Left lung (tissue), 14 donors: ENCODE measurements around the gene PPT1. TPM values are rescaled to one million over a fixed set of nuclear protein-coding genes. Genes with fewer than 3 reads are reported as not detected.

ENCODE experiments used
- ATAC-seq: fragments of 200-7000 bp; cut with Tn5 transposase; one replicate; pipeline ENCODE4 v1.9.1; 2020; ENCODE audit warnings: moderate library complexity
- DNase-seq, 4 donors: peaks; one replicate each; pipeline ENCODE4 v3.0.0-alpha.2; 2013 to 2020
- H3K27ac ChIP-seq, 2 donors: fragments of 200-600 bp; sonication (generic) in 1 of 2; one replicate each; pipeline versions ENCODE4 v1.5.0 to v1.8.0; 2020 to 2021
- H3K27me3 ChIP-seq, 2 donors: fragments of 200-600 bp; sonication (generic) in 1 of 2; one replicate each; pipeline versions ENCODE4 v1.5.0 to v1.8.0; 2020 to 2021
- H3K36me3 ChIP-seq, 2 donors: fragments of 200-600 bp; sonication (generic) in 1 of 2; one replicate each; pipeline versions ENCODE4 v1.5.0 to v1.8.0; 2020 to 2021
- H3K4me1 ChIP-seq, 2 donors: fragments of 200-600 bp; one replicate each; pipeline ENCODE4 v1.8.0; 2021
- H3K4me3 ChIP-seq, 2 donors: fragments of 200-600 bp; sonication (generic) in 1 of 2; one replicate each; pipeline versions ENCODE4 v1.5.0 to v1.8.0; 2020 to 2021; ENCODE audit warnings: mild to moderate bottlenecking in 1 of 2
- H3K9me3 ChIP-seq, 2 donors: fragments of 200-600 bp; sonication (generic) in 1 of 2; one replicate each; pipeline versions ENCODE4 v1.5.0 to v1.8.0; 2020 to 2021
- intact Hi-C, 2 donors: fragments of 100-400 bp; cut with DNase I; formaldehyde crosslinking; loops; one replicate each; pipeline versions ENCODE4 v1.11.2 to v1.14.2; 2022
- long read RNA-seq, 12 donors: library from polyadenylated mRNA in 2 of 12; unstranded in 2 of 12; transcript quantifications; one replicate each; pipeline ENCODE4 v2.0.0 and lab custom pipeline, GENCODE V29; 2019 to 2026
- polyA plus RNA-seq, 6 donors: library from polyadenylated mRNA; unstranded; fragments of 120-200 nt; gene quantifications; one replicate each; pipeline ENCODE4 v1.2.1, GENCODE V29; 2013; ENCODE audit not compliant: insufficient read length in 6 of 6
- total RNA-seq, 2 donors: library from RNA; stranded (reverse); fragmentation: NEBNext Ultra II Directional; extraction: Animal tissue kit (Norgen Biotek cat#: 25700); gene quantifications; one replicate each; pipeline ENCODE4 v1.2.1, GENCODE V29; 2021
- TF ChIP-seq, protein P1 (sequence below), 2 donors: fragments of 200-600 bp; sonication (generic) in 1 of 2; IDR thresholded peaks; one replicate each; pipeline versions ENCODE4 v1.5.0 to v1.8.0; 2021; ENCODE audit warnings: antibody characterized with exemption in 2 of 2
- donor health status: DM: no; HTN: yes; CAD: no.
- donor health status: DM: no; HTN: no; CAD: no.

PPT1 gene
- 100 to 1,000 TPM; 164 to 195 TPM for total RNA-seq
- 100 to 1,000 TPM in 2 of 6 donors, 10 to 100 TPM in 4; 87.3 to 112 (median 97.4) TPM for polyA plus RNA-seq
- long read RNA-seq, donor 1, full-length matches to known transcripts, result 37 of 43 reads
- long read RNA-seq, donor 1, partial matches to known transcripts, result 6 of 43 reads
- long read RNA-seq, donor 1, other reads (novel, unspliced or antisense), result 0 of 43 reads
- long read RNA-seq, donor 2, full-length matches to known transcripts, result 33 of 40 reads
- long read RNA-seq, donor 2, partial matches to known transcripts, result 7 of 40 reads
- long read RNA-seq, donor 2, other reads (novel, unspliced or antisense), result 0 of 40 reads
- long read RNA-seq, donor 3, full-length matches to known transcripts, result 34 of 95 reads
- long read RNA-seq, donor 3, partial matches to known transcripts, result 42 of 95 reads
- long read RNA-seq, donor 3, other reads (novel, unspliced or antisense), result 19 of 95 reads
- long read RNA-seq, donor 4, full-length matches to known transcripts, result 87 of 96 reads
- long read RNA-seq, donor 4, partial matches to known transcripts, result 2 of 96 reads
- long read RNA-seq, donor 4, other reads (novel, unspliced or antisense), result 7 of 96 reads
- long read RNA-seq, donor 5, full-length matches to known transcripts, result 32 of 280 reads
- long read RNA-seq, donor 5, partial matches to known transcripts, result 231 of 280 reads
- long read RNA-seq, donor 5, other reads (novel, unspliced or antisense), result 17 of 280 reads
- long read RNA-seq, donor 6, full-length matches to known transcripts, result 35 of 320 reads
- long read RNA-seq, donor 6, partial matches to known transcripts, result 262 of 320 reads
- long read RNA-seq, donor 6, other reads (novel, unspliced or antisense), result 23 of 320 reads
- long read RNA-seq, donor 7, full-length matches to known transcripts, result 20 of 36 reads
- long read RNA-seq, donor 7, partial matches to known transcripts, result 16 of 36 reads
- long read RNA-seq, donor 7, other reads (novel, unspliced or antisense), result 0 of 36 reads
- long read RNA-seq, donor 8, full-length matches to known transcripts, result 27 of 268 reads
- long read RNA-seq, donor 8, partial matches to known transcripts, result 223 of 268 reads
- long read RNA-seq, donor 8, other reads (novel, unspliced or antisense), result 18 of 268 reads
- long read RNA-seq, donor 9, result 0 reads
- long read RNA-seq, donor 10, full-length matches to known transcripts, result 97 of 109 reads
- long read RNA-seq, donor 10, partial matches to known transcripts, result 8 of 109 reads
- long read RNA-seq, donor 10, other reads (novel, unspliced or antisense), result 4 of 109 reads
- long read RNA-seq, donor 11, full-length matches to known transcripts, result 42 of 47 reads
- long read RNA-seq, donor 11, partial matches to known transcripts, result 5 of 47 reads
- long read RNA-seq, donor 11, other reads (novel, unspliced or antisense), result 0 of 47 reads
- long read RNA-seq, donor 12, full-length matches to known transcripts, result 31 of 36 reads
- long read RNA-seq, donor 12, partial matches to known transcripts, result 5 of 36 reads
- long read RNA-seq, donor 12, other reads (novel, unspliced or antisense), result 0 of 36 reads

DNA sequence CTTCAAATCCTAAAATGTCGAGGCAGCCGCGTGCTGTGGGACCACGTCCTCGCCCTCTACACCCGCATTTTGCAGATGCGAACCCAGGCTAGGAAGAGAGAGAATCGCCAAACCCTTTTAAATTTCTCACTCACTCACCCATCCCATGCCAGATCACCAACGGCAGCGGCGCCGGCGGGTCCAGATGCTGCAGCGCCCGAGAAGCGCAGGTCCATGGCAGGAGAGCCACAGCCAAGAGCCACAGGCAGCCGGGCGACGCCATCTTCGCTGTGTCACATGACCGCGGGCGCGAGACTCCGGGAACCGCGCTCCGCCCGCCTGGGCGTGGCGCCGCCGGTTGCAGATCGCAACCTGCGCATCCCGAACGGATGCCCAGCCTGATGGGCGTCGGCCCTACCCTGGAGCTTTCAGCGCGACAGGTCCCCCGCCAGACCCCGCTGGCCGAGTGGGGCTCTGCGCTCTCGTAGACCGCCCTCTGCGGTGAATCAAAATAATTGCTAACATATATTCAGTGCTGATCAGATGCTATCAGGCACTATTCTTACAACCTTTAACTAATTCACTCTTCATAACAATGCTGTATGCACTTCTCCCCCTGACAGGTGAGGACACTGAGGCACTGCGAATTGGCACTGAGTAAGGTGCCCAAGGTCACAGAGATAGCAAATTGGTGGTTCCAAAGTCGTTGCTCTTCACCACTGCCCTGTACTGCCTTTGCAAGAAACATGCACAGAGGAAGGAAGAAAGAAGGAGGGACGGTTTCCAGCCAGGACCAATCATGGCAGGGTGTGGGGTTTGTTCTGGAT is at the start of gene PPT1:
Gene PPT1 (minus strand): TSS at position 276 of the 806 bp plus-strand sequence. CDS start 14 bp downstream, at position 262.
- ATAC-seq (peak; percentile 97), DNase-seq (peak; percentile 52 to 98 (median 80))
- no peaks in the 10 kb centered on the region for H3K9me3 ChIP-seq
- peaks cover 0 to under 1% of the 10 kb centered on the region in 2 donors for H3K36me3 ChIP-seq
- peaks cover 0 to 48% of the 10 kb centered on the region in 2 donors for H3K4me1 ChIP-seq
- H3K4me3 ChIP-seq, result peak within 1 kb of the TSS; percentile 67 to 79
- TF ChIP-seq, protein P1, sequence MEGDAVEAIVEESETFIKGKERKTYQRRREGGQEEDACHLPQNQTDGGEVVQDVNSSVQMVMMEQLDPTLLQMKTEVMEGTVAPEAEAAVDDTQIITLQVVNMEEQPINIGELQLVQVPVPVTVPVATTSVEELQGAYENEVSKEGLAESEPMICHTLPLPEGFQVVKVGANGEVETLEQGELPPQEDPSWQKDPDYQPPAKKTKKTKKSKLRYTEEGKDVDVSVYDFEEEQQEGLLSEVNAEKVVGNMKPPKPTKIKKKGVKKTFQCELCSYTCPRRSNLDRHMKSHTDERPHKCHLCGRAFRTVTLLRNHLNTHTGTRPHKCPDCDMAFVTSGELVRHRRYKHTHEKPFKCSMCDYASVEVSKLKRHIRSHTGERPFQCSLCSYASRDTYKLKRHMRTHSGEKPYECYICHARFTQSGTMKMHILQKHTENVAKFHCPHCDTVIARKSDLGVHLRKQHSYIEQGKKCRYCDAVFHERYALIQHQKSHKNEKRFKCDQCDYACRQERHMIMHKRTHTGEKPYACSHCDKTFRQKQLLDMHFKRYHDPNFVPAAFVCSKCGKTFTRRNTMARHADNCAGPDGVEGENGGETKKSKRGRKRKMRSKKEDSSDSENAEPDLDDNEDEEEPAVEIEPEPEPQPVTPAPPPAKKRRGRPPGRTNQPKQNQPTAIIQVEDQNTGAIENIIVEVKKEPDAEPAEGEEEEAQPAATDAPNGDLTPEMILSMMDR (IDR thresholded peaks at IDR 0.05), result no peak
- peak within 1 kb of the TSS; percentile 50 to 84 for H3K27ac ChIP-seq
- intact Hi-C loops, result no loop called here
- H3K27me3 ChIP-seq, result no peaks in the 10 kb centered on the region

GRCh38 chr1:40143891-40144575 is 47.0 kb upstream of the PPT1 start:
- Histone ChIP-seq H3K4me3 (no peak overlapping the region), H3K36me3 (no peaks in the 10 kb centered on the region), H3K27ac (no peak overlapping the region), H3K27me3 (peaks cover 0 to 28% of the 10 kb centered on the region in 2 donors), H3K4me1 (peaks cover 0 to 6% of the 10 kb centered on the region in 2 donors), H3K9me3 (no peaks in the 10 kb centered on the region)
- TF ChIP-seq, protein P1 (IDR thresholded peaks at IDR 0.05), result peak; percentile 67 to 76
- DNase-seq (peak in 2 of 4 donors; percentile 54 to 76), ATAC-seq (peak; percentile 91)
- intact Hi-C loops, result loop anchor here in 1 of 2 donors (5.0 kb wide), 1 partner anchor 193 kb away; no protein-coding TSS in a partner anchor

- Histone ChIP-seq H3K4me1 (peaks cover 0 to 6% of the 10 kb centered on the region in 2 donors), H3K4me3 (no peak overlapping the region), H3K27ac (no peak overlapping the region), H3K9me3 (no peaks in the 10 kb centered on the region), H3K27me3 (peaks cover 0 to 16% of the 10 kb centered on the region in 2 donors), H3K36me3 (no peaks in the 10 kb centered on the region)
- intact Hi-C loops, result loop anchor here in 1 of 2 donors (5.0 kb wide), 1 partner anchor 195 kb away; no protein-coding TSS in a partner anchor
- TF ChIP-seq, protein P1 (IDR thresholded peaks at IDR 0.05), result no peak
- no peak for DNase-seq
- ATAC-seq, result no peak
Measured at GRCh38 chr1:40141878-40142535, 45.0 kb upstream of the PPT1 start.
